Adrenal gland (tissue), 12 donors: Measurements from ENCODE around the gene YIF1B. TPM values are rescaled to one million over a fixed set of nuclear protein-coding genes. Genes with fewer than 3 reads are reported as not detected.

Experiments
- DNase-seq, 7 donors: peaks; one replicate each; pipeline ENCODE4 v3.0.0-alpha.2; 2019 to 2020
- H3K27ac ChIP-seq, 5 donors: fragments of 200-600 bp; sonication (generic) in 4 of 5; 1 replicate in 3 of 5; 2 replicates in 2 of 5; pipeline versions ENCODE4 v1.5.1 to v1.8.0; 2016 to 2020; ENCODE audit warnings: mild to moderate bottlenecking in 1 of 5
- H3K27me3 ChIP-seq: fragments of 200-600 bp; 2 replicates; pipeline ENCODE4 v1.8.0; 2021
- H3K36me3 ChIP-seq, 2 donors: fragments of 200-600 bp; replicated peaks in 1 of 2; 1 replicate in 1 of 2; 2 replicates in 1 of 2; pipeline versions ENCODE4 v1.5.1 to v1.8.0; 2018 to 2022
- H3K4me1 ChIP-seq, 2 donors: fragments of 200-600 bp; replicated peaks in 1 of 2; 1 replicate in 1 of 2; 2 replicates in 1 of 2; pipeline versions ENCODE4 v1.5.1 to v1.8.0; 2018 to 2021
- H3K4me3 ChIP-seq, 4 donors: fragments of 200-600 bp; sonication (generic) in 3 of 4; one replicate each; pipeline ENCODE4 v1.5.1; 2016 to 2018
- H3K9me3 ChIP-seq, 3 donors: fragments of 200-600 bp; sonication (generic) in 1 of 3; replicated peaks in 1 of 3; 1 replicate in 2 of 3; 2 replicates in 1 of 3; pipeline versions ENCODE4 v1.5.1 to v1.8.0; 2016 to 2021
- POLR2A ChIP-seq, 2 donors: fragments of 450-650 bp; IDR thresholded peaks; one replicate each; pipeline ENCODE4 v1.6.1; 2017; ENCODE audit warnings: antibody characterized with exemption in 2 of 2, mild to moderate bottlenecking in 2 of 2, moderate library complexity in 1 of 2
- WGBS, 4 donors: extraction: QIAGEN DNeasy Blood & Tissue Kit in 2 of 4; methylation state at CpG; one replicate each; pipeline versions ENCODE4 v1.1.5 to v1.1.7; 2013 to 2017; 5-methylcytosine and 5-hydroxymethylcytosine counted together
- intact Hi-C, 2 donors: fragments of 100-400 bp; cut with DNase I; formaldehyde crosslinking; loops; one replicate each; pipeline versions ENCODE4 v1.14.1 to v1.15.0; 2022 to 2023
- polyA plus RNA-seq, 3 donors: library from polyadenylated mRNA; stranded (reverse); fragments of 200-250 nt in 2 of 3; fragments of 350-450 nt in 1 of 3; fragmentation: Illumina TruSeq in 1 of 3; extraction: RNeasy Lipid Tissue Mini Kit (QIAGEN cat#74804) in 1 of 3; gene quantifications; one replicate each; pipeline ENCODE4 v1.2.3, GENCODE V29; 2013 to 2014
- total RNA-seq, 9 donors: library from RNA; depleted of rRNA in 4 of 9; stranded (reverse); fragments of >200 nt in 4 of 9; fragments of 120-200 nt in 1 of 9; fragmentation: NEBNext Ultra II Directional in 1 of 9; extraction: Animal tissue kit (Norgen Biotek cat#: 25700) in 1 of 9; gene quantifications; one replicate each; pipeline versions ENCODE4 v1.1.0 to v1.2.4, GENCODE V29; 2013 to 2023
- TF ChIP-seq, protein P1 (sequence below), 6 experiments: fragments of 450-650 bp in 4 of 6; fragments of 200-600 bp in 2 of 6; sonication (generic) in 1 of 6; IDR thresholded peaks; 1 replicate in 5 of 6; 2 replicates in 1 of 6; pipeline versions ENCODE4 v1.5.1 to v1.8.0; 2016 to 2021; ENCODE audit warnings: antibody characterized with exemption in 6 of 6, mild to moderate bottlenecking in 2 of 6, moderate library complexity in 1 of 6
- donor health status: healthy with polysubstance abuse.
- donor health status: Bipolar disorder and iron deficiency.
- donor health status: DM: yes; HTN: yes; CAD: no.
- donor health status: DM: no; HTN: no; CAD: no.
- donor health status: DM: no; HTN: no; CAD: no.
- donor health status: DM: yes; HTN: yes; CAD: no.

Gene YIF1B
- total and polyA plus RNA-seq, 12 donors = 23.5 to 57.0 (median 39.6) TPM

DNA sequence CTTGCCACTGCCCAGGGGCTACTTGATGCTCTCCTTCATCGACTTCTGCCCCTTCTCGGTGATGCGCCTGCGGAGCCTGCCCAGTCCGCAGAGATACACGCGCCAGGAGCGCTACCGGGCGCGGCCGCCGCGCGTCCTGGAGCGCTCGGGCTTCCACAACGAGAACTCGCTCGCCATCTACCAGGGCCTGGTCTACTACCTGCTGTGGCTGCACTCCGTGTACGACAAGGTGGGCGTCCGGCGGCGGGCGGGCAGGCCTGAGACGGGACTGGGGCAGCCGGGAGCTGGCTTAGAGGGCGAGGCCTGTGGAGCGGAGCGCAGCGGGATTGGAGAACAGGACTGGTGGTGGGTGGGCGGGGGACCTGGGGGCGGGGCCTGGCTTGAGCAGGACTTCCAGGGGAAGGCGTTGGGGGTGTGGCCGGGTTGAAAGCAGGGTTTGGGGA lies 45.9 kb upstream of the YIF1B start:
- peak; percentile 65 to 80 (median 74) for DNase-seq
- TF ChIP-seq, protein P1, sequence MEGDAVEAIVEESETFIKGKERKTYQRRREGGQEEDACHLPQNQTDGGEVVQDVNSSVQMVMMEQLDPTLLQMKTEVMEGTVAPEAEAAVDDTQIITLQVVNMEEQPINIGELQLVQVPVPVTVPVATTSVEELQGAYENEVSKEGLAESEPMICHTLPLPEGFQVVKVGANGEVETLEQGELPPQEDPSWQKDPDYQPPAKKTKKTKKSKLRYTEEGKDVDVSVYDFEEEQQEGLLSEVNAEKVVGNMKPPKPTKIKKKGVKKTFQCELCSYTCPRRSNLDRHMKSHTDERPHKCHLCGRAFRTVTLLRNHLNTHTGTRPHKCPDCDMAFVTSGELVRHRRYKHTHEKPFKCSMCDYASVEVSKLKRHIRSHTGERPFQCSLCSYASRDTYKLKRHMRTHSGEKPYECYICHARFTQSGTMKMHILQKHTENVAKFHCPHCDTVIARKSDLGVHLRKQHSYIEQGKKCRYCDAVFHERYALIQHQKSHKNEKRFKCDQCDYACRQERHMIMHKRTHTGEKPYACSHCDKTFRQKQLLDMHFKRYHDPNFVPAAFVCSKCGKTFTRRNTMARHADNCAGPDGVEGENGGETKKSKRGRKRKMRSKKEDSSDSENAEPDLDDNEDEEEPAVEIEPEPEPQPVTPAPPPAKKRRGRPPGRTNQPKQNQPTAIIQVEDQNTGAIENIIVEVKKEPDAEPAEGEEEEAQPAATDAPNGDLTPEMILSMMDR (IDR thresholded peaks at IDR 0.05) = peak in 4 of 6 experiments; percentile 17 to 47 (median 33)
- TF ChIP-seq POLR2A (IDR thresholded peaks at IDR 0.05) = no peak
- 0 to 2% (median 0%) methylated on average over 6 to 37 of the region's 37 CpGs for WGBS, 4 donors
- no peaks in the 10 kb centered on the region for H3K9me3 ChIP-seq
- peak overlapping the region in 2 of 4 donors; percentile 29 to 62 for H3K4me3 ChIP-seq
- peaks cover 0 to 16% of the 10 kb centered on the region in 2 donors for H3K4me1 ChIP-seq
- H3K27me3 ChIP-seq = peaks cover 3% of the 10 kb centered on the region
- H3K27ac ChIP-seq = peak overlapping the region in 1 of 5 donors; percentile 56
- H3K36me3 ChIP-seq = no peaks in the 10 kb centered on the region
- intact Hi-C loops = no loop called here

DNA sequence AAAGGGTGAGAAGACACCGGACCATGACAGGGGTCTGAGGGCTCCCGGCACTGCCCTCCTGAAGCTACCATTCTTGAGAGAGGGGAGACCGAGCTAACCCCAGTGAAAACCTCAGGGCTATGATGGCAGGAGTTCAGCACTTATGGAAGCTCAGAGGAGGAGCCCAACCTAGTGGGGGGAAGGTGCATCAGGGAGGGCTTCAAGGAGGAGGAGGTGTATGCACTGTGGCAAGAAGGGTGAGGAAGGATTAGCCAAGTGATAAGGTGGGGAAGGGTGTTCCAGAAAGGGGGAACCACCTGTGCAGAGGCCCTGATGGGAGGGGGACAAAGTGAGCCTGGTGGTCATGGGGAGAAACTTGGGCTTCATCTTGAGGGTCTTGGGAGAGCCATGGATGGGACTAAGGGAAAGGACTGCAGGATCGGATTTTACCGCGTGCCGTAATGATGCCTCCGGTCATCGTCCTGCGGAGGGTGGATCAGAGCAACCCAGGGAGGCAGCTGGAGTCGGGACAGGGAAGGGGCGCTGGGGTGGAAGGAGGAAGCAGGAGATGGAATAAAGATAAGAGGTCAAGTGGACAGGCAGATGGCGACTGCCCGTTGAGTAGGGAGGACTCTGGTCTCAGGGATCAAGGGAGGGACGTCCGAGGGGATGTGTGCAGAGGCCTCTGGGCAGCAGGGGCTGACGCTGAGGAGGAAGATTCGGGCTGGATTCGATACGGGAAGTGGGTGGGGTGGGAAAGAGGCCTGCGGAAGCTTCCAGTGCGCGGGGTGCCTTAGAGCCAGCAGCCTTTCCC lies 45.3 kb upstream of the YIF1B start:
- H3K36me3 ChIP-seq = no peaks in the 10 kb centered on the region
- peak overlapping the region in 2 of 4 donors; percentile 29 to 62 for H3K4me3 ChIP-seq
- intact Hi-C loops = no loop called here
- no peak for DNase-seq
- peaks cover 0 to 16% of the 10 kb centered on the region in 2 donors for H3K4me1 ChIP-seq
- H3K9me3 ChIP-seq = no peaks in the 10 kb centered on the region
- WGBS, 4 donors = 15 to 24% (median 17%) methylated on average over 21 to 23 of the region's 23 CpGs
- H3K27me3 ChIP-seq = peaks cover 3% of the 10 kb centered on the region
- TF ChIP-seq, protein P1 (IDR thresholded peaks at IDR 0.05) = no peak
- TF ChIP-seq POLR2A (IDR thresholded peaks at IDR 0.05) = no peak
- H3K27ac ChIP-seq = no peak overlapping the region

GRCh38 chr19:38360351-38360750 lies 44.6 kb upstream of the YIF1B start:
- TF ChIP-seq POLR2A (IDR thresholded peaks at IDR 0.05) = no peak
- TF ChIP-seq, protein P1 (IDR thresholded peaks at IDR 0.05) = no peak
- Histone ChIP-seq H3K4me3 (no peak overlapping the region), H3K4me1 (peaks cover 0 to 16% of the 10 kb centered on the region in 2 donors), H3K27me3 (peaks cover 3% of the 10 kb centered on the region), H3K9me3 (no peaks in the 10 kb centered on the region), H3K27ac (no peak overlapping the region), H3K36me3 (no peaks in the 10 kb centered on the region)
- WGBS, 4 donors = 79 to 87% (median 81%) methylated on average over 7 to 9 of the region's 9 CpGs
- intact Hi-C loops = no loop called here
- no peak for DNase-seq

DNA sequence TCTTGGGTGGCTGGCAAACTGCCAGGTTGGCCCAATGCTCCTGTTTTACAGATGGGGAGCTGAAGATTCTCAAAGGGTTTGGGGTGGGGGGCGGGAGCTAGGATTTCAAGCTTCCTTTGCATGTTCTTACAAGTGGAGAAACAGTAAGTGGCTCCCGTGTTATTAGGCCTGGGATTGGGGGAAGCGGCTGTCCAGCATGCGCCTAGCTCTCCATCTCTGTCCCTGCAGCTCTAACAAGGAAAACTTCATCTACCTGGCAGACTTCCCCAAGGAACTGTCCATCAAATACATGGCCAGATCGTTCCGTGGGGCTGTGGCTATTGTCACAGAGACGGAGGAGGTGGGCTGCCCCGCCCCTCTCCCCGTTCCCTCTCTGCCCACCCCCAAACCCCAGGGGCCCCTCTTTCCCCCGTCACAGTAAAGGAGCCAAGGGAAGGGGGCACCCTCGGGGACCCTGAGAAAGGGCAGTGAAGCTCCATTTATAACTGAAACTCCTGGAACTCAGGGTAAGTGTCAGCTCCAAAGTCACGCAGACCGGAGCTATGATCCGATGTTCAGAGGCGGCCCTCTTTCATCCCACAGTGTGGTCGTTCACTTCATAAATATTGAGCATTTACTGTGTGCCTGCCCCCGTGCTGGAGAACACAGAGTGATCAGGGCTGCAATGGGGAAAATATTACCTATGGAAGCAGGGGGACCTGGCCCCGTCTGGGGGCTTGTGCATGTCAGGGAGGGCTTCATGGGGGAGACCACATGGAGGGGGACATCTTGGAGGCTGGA lies 43.7 kb upstream of the YIF1B start:
- TF ChIP-seq, protein P1 (IDR thresholded peaks at IDR 0.05) = no peak
- no peak for TF ChIP-seq POLR2A (IDR thresholded peaks at IDR 0.05)
- DNase-seq = no peak
- peaks cover 0 to 16% of the 10 kb centered on the region in 2 donors for H3K4me1 ChIP-seq
- no peaks in the 10 kb centered on the region for H3K9me3 ChIP-seq
- no peak overlapping the region for H3K27ac ChIP-seq
- H3K36me3 ChIP-seq = no peaks in the 10 kb centered on the region
- intact Hi-C loops = no loop called here
- 42 to 53% (median 48%) methylated on average over 14 to 18 of the region's 18 CpGs for WGBS, 4 donors
- H3K27me3 ChIP-seq = peaks cover 3% of the 10 kb centered on the region
- H3K4me3 ChIP-seq = no peak overlapping the region
